ENCODE measurements around the gene ECE1. TPM values are rescaled to one million over a fixed set of nuclear protein-coding genes. Genes with fewer than 3 reads are reported as not detected.

The ECE1 gene
- polyA plus RNA-seq = 10 to 100 TPM in 1 of 3 donors, 1 to 10 TPM in 2; 3.3 to 24.7 (median 4.3) TPM

DNA sequence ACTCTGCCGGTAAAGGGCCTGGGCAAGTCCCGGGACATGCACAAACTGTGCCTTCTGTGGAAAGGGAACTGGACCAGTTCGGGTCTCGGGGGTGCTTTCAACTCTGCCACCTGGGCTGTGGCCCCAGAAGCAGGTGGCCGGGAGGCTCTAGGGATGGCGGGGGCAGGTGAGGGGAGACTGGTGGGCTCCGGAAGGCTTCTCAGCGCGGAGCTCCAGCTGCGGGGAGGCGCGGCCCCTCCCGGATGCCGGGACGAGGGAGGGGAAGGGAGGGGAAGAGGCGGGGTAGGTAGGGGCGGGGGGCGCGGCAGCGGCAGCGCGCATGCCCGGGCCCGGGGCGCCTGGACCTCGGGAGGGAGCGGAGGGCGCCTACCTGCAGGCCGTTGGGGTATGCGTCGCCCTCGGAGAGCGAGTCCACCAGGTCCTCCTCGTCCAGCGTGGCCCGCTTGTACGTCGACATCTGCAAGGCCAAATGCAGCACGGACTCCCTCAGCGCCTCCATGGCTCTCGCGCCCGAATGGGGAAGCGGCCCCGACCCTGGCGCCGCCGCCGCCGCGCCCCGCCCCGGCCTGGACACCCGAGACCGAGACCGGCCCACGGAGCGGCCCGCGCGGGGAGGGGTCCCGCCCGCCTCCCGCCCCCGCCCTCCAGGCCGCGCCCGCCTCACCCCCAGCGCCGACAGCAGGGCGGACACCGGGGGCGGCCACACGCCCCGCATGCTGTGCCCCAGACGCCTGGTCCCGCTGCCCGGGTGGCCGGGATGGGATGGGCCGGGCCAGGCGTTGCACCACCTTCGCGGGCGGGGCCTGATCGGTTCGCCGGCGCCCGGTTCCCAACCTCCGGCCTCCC is at the start of gene ECE1:
ECE1 (minus strand) TSS at position 764 of the 846 bp plus-strand sequence; CDS start at position 715, 49 bp downstream.
- Mint-ChIP-seq H3K36me3 (peaks cover 0 to 3% (median 0%) of the 10 kb centered on the region in 3 donors), H3K4me3 (peak within 1 kb of the TSS; percentile 73 to 88 (median 82)), H3K4me1 (peaks cover 43 to 49% of the 10 kb centered on the region in 2 donors), H3K27ac (peak within 1 kb of the TSS; percentile 29 to 83 (median 54)), H3K27me3 (ENCODE audit: low read depth in 3 of 3) (peaks cover 2 to 12% (median 3%) of the 10 kb centered on the region in 3 donors), H3K9me3 (no peaks in the 10 kb centered on the region)
- DNase-seq = peak; percentile 22 to 25 (median 22)

- Mint-ChIP-seq H3K9me3 (no peaks in the 10 kb centered on the region), H3K4me3 (no peak overlapping the region), H3K36me3 (no peaks in the 10 kb centered on the region), H3K27me3 (ENCODE audit: low read depth in 3 of 3) (peaks cover 6 to 19% (median 9%) of the 10 kb centered on the region in 3 donors), H3K4me1 (peaks cover 82% of the 10 kb centered on the region in 2 donors), H3K27ac (peak overlapping the region in 1 of 6 donors; percentile 36)
- no peak for DNase-seq
Observed at GRCh38 chr1:21339356-21340229, 49.3 kb upstream of the ECE1 start.

DNA sequence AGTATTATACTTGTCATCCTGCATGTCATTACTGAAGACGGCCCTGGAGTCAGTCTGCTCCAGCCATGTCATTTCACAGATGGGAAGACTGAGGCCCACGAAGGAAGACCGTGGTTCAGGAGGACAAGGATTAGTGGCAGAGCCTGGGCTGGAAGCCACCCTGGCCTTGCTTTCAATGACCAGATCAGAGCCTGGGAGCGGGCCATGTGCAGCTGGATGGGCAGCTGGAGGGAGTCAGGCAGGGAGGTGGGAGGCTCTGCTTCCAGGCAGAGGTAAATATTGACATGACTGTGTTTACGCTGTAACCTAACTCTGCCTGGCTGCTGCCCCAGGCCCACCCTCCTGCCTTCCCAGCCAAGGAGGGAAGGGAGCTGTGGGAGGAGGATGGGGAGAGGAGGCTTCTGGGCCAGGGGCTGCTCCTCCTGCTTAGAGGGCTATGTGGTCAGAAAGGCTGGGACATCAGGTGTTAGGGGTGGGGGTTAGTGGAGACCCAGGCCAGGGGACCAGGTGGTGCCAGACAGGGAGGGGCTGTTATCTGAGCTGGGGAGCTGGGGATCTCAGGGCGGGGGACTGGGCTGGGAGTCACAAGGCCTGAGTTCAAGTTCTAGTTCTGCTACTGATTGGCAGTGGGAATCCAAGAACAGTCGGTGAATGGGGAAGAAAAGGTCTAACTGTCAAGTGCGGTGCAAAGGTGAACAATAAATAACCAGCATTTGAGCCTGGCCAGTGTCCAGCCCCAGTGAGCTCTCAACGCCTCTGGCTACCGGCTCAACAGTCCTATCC is 48.5 kb upstream of the ECE1 start:
- Mint-ChIP-seq H3K9me3 (no peaks in the 10 kb centered on the region), H3K27ac (peak overlapping the region in 2 of 6 donors; percentile 40), H3K4me3 (no peak overlapping the region), H3K27me3 (ENCODE audit: low read depth in 3 of 3) (peaks cover 10 to 20% (median 12%) of the 10 kb centered on the region in 3 donors), H3K36me3 (no peaks in the 10 kb centered on the region), H3K4me1 (peaks cover 82% of the 10 kb centered on the region in 2 donors)
- DNase-seq = no peak

DNA sequence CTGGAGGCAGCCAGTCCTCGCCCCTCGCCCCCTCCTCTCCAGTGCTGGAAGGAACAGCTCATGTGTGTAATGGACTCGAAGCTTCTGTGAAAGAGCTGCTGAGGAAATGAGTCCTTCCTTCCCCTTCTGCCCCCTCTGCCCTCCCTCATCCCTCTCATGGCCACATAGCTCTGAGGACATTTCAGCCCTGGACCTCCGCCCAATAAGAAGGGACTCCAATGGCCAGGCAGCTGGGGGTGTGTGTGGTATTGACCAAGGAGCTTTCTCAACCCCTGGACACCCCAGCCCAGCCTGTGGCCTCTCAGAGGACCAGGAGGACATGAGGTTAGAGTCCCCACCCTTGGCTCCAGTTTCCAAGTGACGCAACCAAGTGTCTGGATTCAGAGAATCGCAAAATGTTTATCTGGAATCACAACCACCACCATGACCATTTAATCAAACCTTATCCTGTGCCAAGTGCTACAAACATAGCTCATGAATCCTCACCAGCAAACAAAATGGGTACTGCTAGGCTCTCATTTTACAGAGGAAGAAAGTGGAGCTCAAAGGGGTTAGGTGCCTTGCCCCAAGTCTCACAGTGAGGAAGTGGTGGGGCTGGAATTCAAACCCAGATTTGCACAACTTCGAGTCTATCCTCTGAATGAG is 47.8 kb upstream of the ECE1 start:
- no peak for DNase-seq

DNA sequence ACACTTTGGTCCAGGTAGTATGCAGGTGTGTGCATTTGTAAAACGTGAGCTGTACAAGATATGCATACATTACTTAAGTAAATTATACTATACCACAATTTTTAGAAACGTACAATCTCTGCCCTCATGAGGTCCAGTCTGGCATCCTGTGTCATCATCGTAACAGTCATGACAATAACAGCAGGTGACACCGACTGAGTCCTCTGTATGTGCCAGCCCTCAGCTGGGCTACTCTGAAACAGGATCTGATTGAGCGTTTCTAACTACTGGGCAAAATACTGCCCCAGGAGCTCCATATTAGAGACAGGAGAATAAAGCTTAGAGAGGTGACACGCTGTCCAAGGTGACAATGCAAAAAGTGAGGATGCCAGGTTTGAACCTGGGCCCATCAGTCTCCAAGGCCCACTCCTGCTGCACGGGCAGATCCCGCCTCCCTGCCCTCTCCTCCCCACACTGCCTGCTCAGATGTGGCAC is 47.2 kb upstream of the ECE1 start:
- H3K4me3 Mint-ChIP-seq = peak overlapping the region in 2 of 5 donors; percentile 2 to 54
- H3K27me3 Mint-ChIP-seq (ENCODE audit: low read depth in 3 of 3) = peaks cover 10 to 14% (median 12%) of the 10 kb centered on the region in 3 donors
- peaks cover 79 to 82% of the 10 kb centered on the region in 2 donors for H3K4me1 Mint-ChIP-seq
- DNase-seq = no peak
- H3K36me3 Mint-ChIP-seq = no peaks in the 10 kb centered on the region
- H3K27ac Mint-ChIP-seq = peak overlapping the region in 2 of 6 donors; percentile 40 to 46
- no peaks in the 10 kb centered on the region for H3K9me3 Mint-ChIP-seq

More for the DNA sequence above, 47.8 kb upstream of the ECE1 start:
- Mint-ChIP-seq H3K4me3 (no peak overlapping the region), H3K27ac (peak overlapping the region in 2 of 6 donors; percentile 12 to 46), H3K27me3 (ENCODE audit: low read depth in 3 of 3) (peaks cover 10 to 14% (median 12%) of the 10 kb centered on the region in 3 donors), H3K36me3 (no peaks in the 10 kb centered on the region), H3K4me1 (peaks cover 80 to 82% of the 10 kb centered on the region in 2 donors), H3K9me3 (no peaks in the 10 kb centered on the region)

- Mint-ChIP-seq H3K27me3 (ENCODE audit: low read depth in 3 of 3) (peaks cover 10 to 14% (median 12%) of the 10 kb centered on the region in 3 donors), H3K36me3 (no peaks in the 10 kb centered on the region), H3K4me3 (peak overlapping the region in 2 of 5 donors; percentile 8 to 54), H3K9me3 (no peaks in the 10 kb centered on the region), H3K27ac (peak overlapping the region in 3 of 6 donors; percentile 40 to 46 (median 40)), H3K4me1 (peaks cover 78 to 82% of the 10 kb centered on the region in 2 donors)
- DNase-seq = no peak
Observed at GRCh38 chr1:21337010-21337437, 46.8 kb upstream of the ECE1 start.

DNA sequence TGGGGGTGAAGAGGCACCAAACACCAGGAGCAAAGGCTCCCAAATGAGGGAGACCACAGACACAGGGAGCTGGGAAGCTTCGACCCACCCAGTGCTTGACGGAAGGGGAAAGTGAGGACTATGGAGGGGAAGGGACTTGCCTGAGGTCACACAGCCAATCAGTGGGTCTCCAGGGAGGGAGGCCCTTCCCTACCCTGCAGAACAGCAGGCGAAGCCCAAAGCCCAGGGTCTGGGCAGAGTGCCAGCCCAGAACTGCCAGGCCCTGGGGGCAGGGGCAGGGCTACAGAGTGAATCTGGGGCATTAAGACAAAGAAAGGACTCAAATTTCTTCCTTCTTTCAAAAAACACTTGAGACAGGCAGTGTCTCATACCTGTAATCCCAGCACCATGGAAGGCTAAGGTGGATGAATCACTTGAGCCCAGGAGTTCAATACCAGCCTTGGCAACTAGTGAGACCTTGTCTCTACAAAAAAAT is 45.5 kb upstream of the ECE1 start:
- no peak for DNase-seq
- no peaks in the 10 kb centered on the region for H3K36me3 Mint-ChIP-seq
- peak overlapping the region in 5 of 6 donors; percentile 32 to 98 (median 97) for H3K27ac Mint-ChIP-seq
- peak overlapping the region; percentile 42 to 92 (median 89) for H3K4me3 Mint-ChIP-seq
- peaks cover 74 to 78% of the 10 kb centered on the region in 2 donors for H3K4me1 Mint-ChIP-seq
- no peaks in the 10 kb centered on the region for H3K9me3 Mint-ChIP-seq
- peaks cover 10 to 14% (median 10%) of the 10 kb centered on the region in 3 donors for H3K27me3 Mint-ChIP-seq (ENCODE audit: low read depth in 3 of 3)

DNA sequence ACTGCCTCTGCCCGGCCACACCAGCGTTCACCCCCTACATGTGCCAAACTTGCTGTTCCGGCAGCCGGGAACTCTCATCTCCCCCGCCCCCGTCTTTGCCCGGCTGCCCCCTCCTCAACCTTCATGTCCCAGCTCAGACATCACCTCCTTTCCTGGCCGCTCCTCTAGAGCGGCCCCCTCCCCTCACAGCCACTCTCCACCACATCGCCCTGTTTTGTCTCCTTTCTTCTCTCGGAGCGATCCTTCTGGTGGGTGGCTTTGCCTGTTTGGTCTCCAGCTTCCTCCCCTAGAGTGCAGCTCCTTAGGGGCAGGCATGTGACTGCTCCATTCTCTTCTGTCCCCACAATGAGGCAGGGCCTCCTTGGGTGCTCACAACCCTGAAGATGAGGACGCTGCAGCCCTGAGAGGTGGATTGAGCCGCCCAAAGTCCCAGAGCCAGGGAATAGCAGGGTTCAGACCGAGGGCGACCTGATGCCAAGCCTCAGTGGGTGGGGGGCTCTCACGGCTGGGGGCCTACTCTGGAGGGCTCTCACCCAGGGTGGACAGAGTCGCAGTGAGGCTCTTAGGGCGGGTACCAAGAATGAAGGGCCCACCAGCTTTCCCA is 44.9 kb upstream of the ECE1 start:
- peaks cover 76 to 84% of the 10 kb centered on the region in 2 donors for H3K4me1 Mint-ChIP-seq
- H3K27ac Mint-ChIP-seq = peak overlapping the region; percentile 95 to 98 (median 97)
- peaks cover 10 to 13% (median 10%) of the 10 kb centered on the region in 3 donors for H3K27me3 Mint-ChIP-seq (ENCODE audit: low read depth in 3 of 3)
- no peaks in the 10 kb centered on the region for H3K9me3 Mint-ChIP-seq
- peaks cover 0 to 3% (median 0%) of the 10 kb centered on the region in 3 donors for H3K36me3 Mint-ChIP-seq
- peak overlapping the region; percentile 88 to 92 (median 89) for H3K4me3 Mint-ChIP-seq
- DNase-seq = no peak

DNA sequence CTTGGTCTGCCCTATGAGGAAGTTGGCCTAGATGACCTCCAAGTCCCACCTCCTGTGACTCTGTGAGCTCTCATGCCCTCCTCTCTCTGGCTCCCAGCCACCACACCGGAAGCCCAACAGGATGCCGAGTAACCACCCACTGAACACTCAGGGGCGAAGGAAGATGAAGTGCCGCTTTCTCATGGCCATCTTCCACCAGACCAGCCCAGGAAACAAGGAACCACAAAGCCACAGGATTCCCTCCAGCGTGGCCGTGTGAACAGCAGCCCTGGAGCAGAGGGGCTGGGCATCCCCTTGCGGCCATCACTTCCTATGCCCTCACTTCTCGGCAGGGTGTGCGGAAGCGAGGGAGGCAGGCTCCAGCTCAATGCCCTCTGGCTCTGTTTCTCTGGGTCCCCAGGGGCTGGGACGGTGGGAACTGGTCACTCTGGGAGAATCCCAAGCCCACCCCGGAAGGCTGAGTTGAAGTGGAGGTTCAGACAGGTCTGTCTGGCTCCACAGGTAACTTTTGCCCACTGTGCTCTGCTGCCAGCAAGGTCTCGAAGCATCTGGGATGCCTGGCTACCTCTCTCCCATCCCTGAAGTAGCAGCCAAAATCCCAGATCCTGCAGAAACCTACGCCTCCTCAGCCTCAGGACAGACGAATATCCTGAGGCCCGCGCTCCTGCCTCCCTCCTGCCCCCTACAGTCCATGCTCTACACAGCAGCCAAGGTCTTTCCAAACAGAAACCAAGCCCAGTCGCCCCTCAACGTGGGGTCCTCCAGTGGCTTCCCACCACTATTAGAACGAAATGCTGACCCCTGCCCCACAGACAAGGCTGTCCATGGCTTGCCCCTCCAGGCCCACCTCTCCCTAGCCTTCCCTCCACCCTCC is 44.2 kb upstream of the ECE1 start:
- Mint-ChIP-seq H3K27me3 (ENCODE audit: low read depth in 3 of 3) (peaks cover 10 to 13% (median 10%) of the 10 kb centered on the region in 3 donors), H3K4me3 (peak overlapping the region; percentile 88 to 92 (median 89)), H3K9me3 (no peaks in the 10 kb centered on the region), H3K27ac (peak overlapping the region; percentile 95 to 98 (median 97)), H3K4me1 (peaks cover 78 to 85% of the 10 kb centered on the region in 2 donors), H3K36me3 (peaks cover 0 to 3% (median under 1%) of the 10 kb centered on the region in 3 donors)
- DNase-seq = peak; percentile 91 to 92 (median 91)

- no peak for DNase-seq
- peaks cover 0 to 5% (median 3%) of the 10 kb centered on the region in 3 donors for H3K36me3 Mint-ChIP-seq
- H3K27ac Mint-ChIP-seq = peak overlapping the region; percentile 95 to 98 (median 97)
- H3K4me3 Mint-ChIP-seq = peak overlapping the region; percentile 88 to 92 (median 89)
- no peaks in the 10 kb centered on the region for H3K9me3 Mint-ChIP-seq
- peaks cover 76 to 88% of the 10 kb centered on the region in 2 donors for H3K4me1 Mint-ChIP-seq
- H3K27me3 Mint-ChIP-seq (ENCODE audit: low read depth in 3 of 3) = peaks cover 10 to 13% (median 10%) of the 10 kb centered on the region in 3 donors
Observed at GRCh38 chr1:21333824-21334213, 43.6 kb upstream of the ECE1 start.
